Measurements from ENCODE around the gene IGLON5. TPM values are rescaled to one million over a fixed set of nuclear protein-coding genes. Genes with fewer than 3 reads are reported as not detected.

IGLON5 gene
- total RNA-seq, 1 donor from 2014 or later = 44.8 TPM

DNA sequence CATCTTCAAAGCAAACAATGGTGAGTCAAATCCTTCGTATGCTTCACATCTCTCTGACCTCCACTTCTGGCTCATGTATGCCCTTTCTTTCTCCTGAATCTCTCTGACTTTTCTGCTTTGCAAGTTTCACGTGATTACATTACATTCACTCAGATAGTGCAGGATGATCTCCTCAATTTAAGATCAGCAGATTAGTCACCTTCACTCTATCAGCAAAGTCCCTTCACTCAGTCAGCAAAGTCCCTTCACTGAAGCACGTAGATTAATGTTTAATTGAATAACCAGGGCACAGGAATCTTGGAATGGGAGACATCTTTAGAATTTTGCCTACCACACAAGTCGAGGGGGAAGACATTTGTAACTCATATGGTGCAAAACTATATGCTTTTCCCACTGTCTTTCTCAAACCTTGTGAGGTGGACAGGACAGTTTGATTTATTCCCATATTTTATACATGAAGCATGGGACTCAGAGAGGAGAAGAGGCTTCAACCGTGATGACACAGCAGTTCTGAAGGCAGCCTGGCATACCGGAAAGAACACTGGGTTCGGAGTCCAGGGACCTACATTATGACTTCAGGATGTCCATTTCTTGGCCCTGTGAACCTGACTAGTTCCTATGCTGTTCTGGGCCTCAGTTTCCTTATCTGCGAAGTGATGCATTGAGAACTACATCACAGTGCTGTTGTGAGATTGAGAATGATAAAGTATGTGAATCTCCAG is 37.2 kb upstream of the IGLON5 start:
- Mint-ChIP-seq H3K9me3 (ENCODE audit: low read depth) (no peaks in the 10 kb centered on the region), H3K4me1 (ENCODE audit: low read depth) (no peaks in the 10 kb centered on the region), H3K27me3 (peaks cover 16% of the 10 kb centered on the region), H3K36me3 (ENCODE audit: insufficient read depth) (no peaks in the 10 kb centered on the region), H3K4me3 (ENCODE audit: low read depth) (no peak overlapping the region), H3K27ac (no peak overlapping the region)
- TF ChIP-seq, protein P1, sequence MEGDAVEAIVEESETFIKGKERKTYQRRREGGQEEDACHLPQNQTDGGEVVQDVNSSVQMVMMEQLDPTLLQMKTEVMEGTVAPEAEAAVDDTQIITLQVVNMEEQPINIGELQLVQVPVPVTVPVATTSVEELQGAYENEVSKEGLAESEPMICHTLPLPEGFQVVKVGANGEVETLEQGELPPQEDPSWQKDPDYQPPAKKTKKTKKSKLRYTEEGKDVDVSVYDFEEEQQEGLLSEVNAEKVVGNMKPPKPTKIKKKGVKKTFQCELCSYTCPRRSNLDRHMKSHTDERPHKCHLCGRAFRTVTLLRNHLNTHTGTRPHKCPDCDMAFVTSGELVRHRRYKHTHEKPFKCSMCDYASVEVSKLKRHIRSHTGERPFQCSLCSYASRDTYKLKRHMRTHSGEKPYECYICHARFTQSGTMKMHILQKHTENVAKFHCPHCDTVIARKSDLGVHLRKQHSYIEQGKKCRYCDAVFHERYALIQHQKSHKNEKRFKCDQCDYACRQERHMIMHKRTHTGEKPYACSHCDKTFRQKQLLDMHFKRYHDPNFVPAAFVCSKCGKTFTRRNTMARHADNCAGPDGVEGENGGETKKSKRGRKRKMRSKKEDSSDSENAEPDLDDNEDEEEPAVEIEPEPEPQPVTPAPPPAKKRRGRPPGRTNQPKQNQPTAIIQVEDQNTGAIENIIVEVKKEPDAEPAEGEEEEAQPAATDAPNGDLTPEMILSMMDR (IDR thresholded peaks at IDR 0.05; ENCODE audit: unreplicated experiment) = no peak
- DNase-seq (ENCODE audit: low spot score, unreplicated experiment) = no peak

DNA sequence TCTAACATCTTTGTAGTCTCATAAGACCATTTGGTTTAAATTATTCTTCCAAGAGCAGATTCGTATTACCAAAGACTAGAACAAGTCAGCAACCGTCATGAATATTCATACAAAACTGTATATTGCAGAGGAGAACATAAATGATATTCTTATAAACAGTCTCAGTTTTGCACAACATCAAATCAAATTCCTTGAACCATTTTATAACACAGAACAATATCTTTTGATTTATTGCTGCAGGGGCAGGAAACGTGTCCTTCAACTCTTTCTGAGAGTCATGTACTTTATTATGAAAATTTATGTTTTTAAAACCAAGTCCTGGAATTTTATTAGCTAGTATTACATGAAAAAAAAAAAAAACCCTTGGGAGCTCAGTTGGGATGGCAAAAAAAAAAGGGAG is 34.3 kb upstream of the IGLON5 start:
- H3K9me3 Mint-ChIP-seq (ENCODE audit: low read depth) = no peaks in the 10 kb centered on the region
- no peaks in the 10 kb centered on the region for H3K4me1 Mint-ChIP-seq (ENCODE audit: low read depth)
- TF ChIP-seq, protein P1 (IDR thresholded peaks at IDR 0.05; ENCODE audit: unreplicated experiment) = no peak
- peaks cover 11% of the 10 kb centered on the region for H3K27me3 Mint-ChIP-seq
- no peak for DNase-seq (ENCODE audit: low spot score, unreplicated experiment)
- no peaks in the 10 kb centered on the region for H3K36me3 Mint-ChIP-seq (ENCODE audit: insufficient read depth)
- no peak overlapping the region for H3K4me3 Mint-ChIP-seq (ENCODE audit: low read depth)
- H3K27ac Mint-ChIP-seq = no peak overlapping the region

DNA sequence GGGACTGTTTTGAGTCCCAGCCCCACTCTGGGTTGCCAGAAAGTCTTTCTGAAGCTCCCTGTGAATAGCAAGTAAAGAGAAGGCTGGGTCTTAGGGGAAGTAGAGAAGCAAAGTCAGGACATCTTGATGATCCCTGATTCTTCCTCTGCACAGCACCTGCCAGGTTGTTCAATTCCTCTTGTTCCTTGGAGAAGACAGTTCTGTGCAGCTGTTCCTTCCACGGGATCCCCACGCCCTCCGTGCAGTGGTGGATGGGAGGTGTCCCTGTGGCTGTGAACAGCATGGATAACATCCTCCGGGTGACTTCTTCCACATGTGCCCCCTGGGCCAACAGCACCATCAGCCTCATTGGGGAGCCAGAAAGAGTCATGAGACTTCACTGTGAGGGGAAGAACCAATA is 29.1 kb upstream of the IGLON5 start:
- no peaks in the 10 kb centered on the region for H3K9me3 Mint-ChIP-seq (ENCODE audit: low read depth)
- no peaks in the 10 kb centered on the region for H3K36me3 Mint-ChIP-seq (ENCODE audit: insufficient read depth)
- TF ChIP-seq, protein P1 (IDR thresholded peaks at IDR 0.05; ENCODE audit: unreplicated experiment) = no peak
- H3K27me3 Mint-ChIP-seq = peaks cover 11% of the 10 kb centered on the region
- H3K4me3 Mint-ChIP-seq (ENCODE audit: low read depth) = no peak overlapping the region
- H3K27ac Mint-ChIP-seq = no peak overlapping the region
- H3K4me1 Mint-ChIP-seq (ENCODE audit: low read depth) = no peaks in the 10 kb centered on the region
- DNase-seq (ENCODE audit: low spot score, unreplicated experiment) = no peak

DNA sequence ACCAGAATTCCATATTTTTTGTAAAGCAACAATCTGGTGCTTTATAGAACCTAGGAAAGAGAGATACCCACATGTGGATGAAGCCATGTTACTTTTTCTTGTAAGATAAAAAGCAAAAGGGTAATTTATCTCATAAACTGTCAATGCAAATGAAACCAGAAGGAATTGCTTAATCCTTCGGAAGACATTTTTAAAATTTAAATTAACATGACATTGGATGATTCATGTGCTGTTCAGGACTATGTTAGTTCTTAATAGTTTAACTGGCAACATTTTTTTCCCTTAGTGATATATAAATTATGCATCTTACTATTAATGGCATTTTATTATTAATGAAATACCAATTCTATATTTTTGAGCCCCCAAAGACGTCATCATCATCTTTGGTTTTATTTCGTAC is 25.8 kb upstream of the IGLON5 start:
- TF ChIP-seq, protein P1 (IDR thresholded peaks at IDR 0.05; ENCODE audit: unreplicated experiment) = no peak
- H3K27me3 Mint-ChIP-seq = peaks cover 4% of the 10 kb centered on the region
- no peak overlapping the region for H3K27ac Mint-ChIP-seq
- no peak overlapping the region for H3K4me3 Mint-ChIP-seq (ENCODE audit: low read depth)
- no peaks in the 10 kb centered on the region for H3K9me3 Mint-ChIP-seq (ENCODE audit: low read depth)
- no peak for DNase-seq (ENCODE audit: low spot score, unreplicated experiment)
- no peaks in the 10 kb centered on the region for H3K36me3 Mint-ChIP-seq (ENCODE audit: insufficient read depth)
- no peaks in the 10 kb centered on the region for H3K4me1 Mint-ChIP-seq (ENCODE audit: low read depth)

DNA sequence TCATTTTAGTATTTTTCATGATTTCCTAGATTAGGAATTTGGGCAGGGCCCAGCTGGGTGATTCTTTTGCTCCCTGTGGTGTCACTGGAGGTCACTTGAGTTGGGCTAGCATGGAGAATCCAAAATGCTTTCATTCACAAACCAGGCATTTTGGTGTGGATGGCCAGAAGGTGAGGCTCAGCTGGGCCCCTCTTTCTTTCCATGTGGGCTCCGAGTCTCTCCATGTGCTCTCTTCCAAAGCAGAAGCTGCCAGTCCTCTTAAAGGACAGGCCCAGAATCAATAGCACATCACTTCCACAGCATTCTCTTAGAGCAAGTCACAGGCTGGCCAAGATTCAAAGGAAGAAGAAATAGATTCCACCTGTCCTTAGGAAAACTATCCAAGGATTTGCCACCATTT is 21.8 kb upstream of the IGLON5 start:
- TF ChIP-seq, protein P1 (IDR thresholded peaks at IDR 0.05; ENCODE audit: unreplicated experiment) = no peak
- Mint-ChIP-seq H3K27ac (no peak overlapping the region), H3K27me3 (peaks cover 16% of the 10 kb centered on the region), H3K4me1 (ENCODE audit: low read depth) (no peaks in the 10 kb centered on the region), H3K36me3 (ENCODE audit: insufficient read depth) (no peaks in the 10 kb centered on the region), H3K9me3 (ENCODE audit: low read depth) (no peaks in the 10 kb centered on the region), H3K4me3 (ENCODE audit: low read depth) (no peak overlapping the region)
- no peak for DNase-seq (ENCODE audit: low spot score, unreplicated experiment)
